GM18508 (cell line): ENCODE data around the gene RPE65.
A peak's percentile ranks its signal among the peaks of the same experiment; 100 is the strongest.
"Not testable (repeated sequence)": the region's sequence is repeated elsewhere in the genome, so short reads cannot be mapped to it uniquely, and the experiment has no call there.

Source experiments
- ATAC-seq: cut with Tn5 transposase; IDR thresholded peaks from one replicate; pipeline ENCODE4 v1.9.1; 2021; ENCODE audit warnings: moderate number of reproducible peaks; ENCODE audit not compliant: insufficient read depth, unreplicated experiment

The RPE65 gene

DNA sequence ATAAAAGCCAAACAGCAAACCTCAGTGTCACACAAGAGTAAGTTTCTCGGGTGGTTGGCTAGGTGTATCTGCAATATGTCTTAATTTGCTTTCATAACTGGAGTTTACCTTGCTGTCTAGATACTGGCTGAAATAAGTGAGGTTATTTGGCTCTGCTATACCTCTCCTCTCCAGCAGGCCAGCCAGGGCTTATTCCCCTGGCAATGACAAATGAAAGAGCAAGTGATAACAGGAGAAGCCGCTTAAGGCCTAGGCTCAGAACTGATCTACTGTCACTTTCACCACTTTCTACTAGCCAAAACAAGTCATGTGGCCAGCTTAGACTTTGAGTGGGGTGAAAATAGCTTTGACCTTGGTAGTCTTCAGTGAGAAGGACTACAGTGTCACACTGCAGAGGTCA is 4.8 kb upstream of the RPE65 start:
- ATAC-seq: no peak

DNA sequence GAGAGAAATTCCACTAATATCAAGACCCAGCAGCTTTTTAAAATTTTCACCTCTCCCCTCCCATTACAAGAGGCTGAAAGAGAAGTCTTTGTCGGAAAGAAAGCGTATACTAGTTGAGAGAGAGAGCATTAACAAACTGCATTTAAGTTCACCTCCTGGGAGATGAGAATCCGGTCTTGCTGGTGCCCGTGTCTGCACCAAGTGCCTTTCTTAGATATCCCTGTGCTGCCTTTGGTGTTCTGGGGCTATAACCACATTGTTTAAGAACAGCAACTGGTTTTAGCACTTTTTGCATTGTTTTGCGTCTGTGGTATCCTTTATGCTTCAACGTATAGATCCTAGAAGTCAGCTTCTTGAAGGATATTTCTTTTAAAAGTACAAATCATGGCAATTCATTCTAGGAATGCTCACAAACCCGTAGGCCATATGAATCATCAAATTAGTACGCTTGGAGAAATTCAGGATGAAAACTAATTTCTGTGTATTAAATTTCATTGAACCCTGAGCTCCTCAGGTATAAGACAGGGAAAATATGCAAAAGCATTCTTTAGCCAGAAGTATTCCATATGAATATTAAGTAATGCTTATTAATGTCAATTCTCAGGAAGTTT is 3.4 kb upstream of the RPE65 start:
- ATAC-seq: no peak

DNA sequence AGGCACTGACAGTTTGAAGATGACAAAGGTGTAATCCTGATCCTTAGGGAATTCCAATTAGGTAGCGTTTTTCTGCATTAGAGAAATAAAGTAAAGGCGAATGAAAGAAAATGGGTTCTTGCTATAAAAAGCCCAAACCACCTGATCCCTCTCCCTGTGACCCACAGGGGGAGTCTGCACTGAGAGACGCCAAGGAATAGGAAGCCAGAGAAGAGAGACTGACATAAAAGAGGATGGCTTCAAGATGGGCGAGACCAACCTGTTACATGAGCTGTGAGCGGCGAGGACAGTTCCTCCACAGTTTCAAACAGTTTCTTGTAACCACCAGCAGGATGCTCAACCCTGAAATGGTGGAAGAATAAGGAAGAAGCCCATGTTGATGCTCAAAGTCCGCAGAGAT is 1.4 kb downstream of the RPE65 start:
- ATAC-seq: no peak

DNA sequence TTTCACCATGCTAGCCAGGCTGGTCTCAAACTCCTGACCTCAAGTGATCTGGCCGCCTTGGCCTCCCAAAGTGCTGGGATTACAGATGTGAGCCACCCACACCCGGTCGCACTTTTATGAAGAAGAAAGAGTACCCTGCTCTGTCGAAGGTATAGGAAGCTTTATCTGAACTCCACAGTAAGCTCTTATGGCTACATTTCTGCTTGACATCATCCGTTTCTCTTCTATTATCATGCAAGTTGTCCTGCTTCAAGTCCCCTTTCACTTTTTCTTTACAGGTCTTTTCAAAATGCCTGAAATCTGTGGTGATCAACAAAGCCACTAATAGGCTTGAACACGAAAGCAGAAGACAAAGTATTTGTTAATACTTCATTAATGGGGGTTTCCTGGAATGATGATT is 4.0 kb downstream of the RPE65 start:
- no peak for ATAC-seq

DNA sequence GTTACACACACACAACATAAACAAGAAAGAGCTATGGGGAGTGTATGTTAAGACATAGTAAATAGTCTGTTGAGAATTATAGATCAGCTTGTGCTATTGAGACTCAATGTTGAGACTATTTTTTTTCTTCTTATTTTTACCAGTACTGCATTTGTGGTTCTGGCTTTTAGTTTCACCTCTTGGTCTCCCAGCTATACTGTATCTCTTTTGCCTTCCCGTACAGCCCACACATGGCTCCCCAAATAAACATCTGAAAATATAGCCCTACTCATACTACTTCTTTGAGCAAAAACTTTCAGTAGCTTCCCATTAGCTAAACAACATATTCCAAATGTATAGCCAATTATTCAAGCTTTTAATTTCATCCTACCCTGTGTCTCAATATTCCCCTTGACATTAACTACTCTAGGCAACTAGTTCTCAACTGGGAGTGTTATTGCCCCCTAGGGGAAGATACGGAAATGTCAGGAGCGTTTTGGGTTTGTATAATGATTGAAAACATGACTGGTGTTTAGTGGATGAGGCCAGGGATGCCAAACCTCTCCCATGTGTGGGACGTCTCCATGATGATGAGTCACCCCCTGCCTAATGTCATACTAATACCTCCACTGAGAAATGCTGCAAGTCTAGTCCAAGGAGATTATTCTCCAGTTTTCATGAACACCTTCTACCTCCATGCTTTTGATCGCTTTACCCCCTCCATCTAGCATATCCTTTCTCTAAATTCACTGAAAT is 6.8 kb downstream of the RPE65 start:
- ATAC-seq: peak; percentile 81

DNA sequence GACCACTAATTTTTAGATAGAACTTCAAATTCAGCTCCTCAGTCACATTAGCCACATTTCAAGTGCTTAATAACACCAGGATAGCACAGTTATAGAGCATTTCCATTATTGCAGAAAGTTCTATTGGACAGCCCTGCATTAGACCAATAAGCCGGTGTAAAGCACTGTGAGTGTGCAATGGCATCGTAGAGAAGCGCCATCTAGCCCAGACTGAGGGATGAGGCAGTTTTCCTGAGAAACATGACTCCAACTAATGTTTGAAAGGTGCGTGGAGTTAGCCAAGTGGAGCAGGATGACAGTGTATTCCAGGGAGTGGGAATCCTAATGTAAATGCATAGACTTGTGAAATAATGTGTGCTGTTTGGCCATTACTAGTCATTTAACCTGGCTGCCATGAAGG is 7.7 kb downstream of the RPE65 start:
- no peak for ATAC-seq

DNA sequence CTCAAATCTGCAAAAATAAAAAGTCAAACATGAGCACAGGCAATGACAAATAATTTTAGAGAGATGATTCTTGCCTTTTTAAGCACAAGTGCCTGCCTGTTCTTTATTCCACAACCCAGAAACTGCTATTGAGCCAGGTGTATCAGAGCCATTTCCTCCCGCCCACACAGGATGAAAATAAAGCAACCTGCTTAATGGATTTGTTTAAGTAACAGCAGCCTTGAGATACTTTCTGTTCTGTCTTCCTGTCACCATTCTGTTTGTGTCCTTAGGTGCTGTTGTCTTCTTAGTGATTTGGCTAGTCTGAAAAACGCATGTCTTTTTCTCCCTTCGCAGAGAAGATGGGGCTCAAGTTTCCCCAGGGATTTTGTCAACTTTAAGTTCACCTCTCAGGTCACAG is 11.4 kb downstream of the RPE65 start:
- ATAC-seq: no peak

DNA sequence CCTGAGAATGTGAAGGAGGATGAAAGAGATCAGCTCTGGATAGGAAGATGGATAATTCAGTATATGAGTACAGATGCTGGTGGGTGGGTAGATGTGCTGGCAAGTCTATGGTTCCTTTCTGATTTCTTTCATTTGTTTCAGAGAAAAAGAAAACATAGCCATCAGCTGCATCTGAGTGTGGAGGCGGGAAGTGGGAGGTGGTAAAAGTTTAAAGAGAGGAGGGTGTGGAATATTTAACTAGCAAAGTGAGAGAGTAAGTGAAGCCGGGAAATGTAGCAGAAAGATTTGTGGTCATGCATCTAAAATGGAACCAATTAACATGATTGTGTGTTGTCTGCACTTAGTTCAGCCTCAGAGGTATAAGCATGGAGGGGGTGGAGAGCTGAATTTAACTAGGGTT is 16.4 kb downstream of the RPE65 start:
- ATAC-seq: no peak

DNA sequence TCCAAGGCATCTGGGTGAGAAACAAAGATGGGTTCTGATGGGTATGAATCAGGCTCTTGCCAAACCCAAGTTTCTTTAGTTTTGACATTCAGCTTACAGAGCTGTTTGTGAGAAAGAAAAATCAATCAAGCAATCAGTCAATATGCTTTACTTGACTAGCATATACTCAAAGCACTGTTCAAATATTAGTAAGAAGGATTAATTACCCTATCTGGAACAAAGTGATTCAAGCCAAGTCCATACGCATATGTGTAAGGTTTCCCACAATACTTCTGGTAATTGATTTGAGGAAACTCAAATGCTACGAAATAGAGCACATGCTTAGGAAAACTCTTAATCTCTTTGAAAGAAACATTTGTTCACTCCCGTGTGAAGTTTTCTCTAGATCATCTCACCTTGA is 18.7 kb downstream of the RPE65 start:
- no peak for ATAC-seq

DNA sequence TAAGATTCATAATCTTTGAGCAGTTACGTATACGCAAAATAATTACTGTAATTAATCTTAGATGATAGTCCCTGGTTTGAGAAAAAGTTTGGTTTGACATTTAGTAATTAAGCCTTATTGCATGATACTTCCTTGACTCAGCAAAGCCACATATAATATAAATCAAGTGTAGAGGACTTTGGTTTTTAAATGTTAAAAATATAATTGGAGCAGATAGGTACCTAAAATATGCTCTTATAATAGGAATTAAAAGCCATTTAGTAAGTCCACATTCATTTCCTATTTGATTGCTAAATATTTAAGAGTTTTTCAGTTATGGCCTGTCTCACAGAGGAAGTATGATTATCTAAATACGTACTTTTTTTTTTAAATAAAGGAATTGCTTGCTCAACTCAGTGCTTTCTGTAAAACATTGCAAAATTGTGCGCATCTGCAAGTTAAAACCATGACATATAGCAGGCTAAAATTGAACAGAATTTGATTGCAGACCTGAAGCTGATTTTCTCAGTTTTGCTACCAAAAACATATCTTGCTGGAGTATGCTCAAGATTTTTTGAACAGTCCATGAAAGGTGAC is 20.4 kb downstream of the RPE65 start:
- no peak for ATAC-seq

DNA sequence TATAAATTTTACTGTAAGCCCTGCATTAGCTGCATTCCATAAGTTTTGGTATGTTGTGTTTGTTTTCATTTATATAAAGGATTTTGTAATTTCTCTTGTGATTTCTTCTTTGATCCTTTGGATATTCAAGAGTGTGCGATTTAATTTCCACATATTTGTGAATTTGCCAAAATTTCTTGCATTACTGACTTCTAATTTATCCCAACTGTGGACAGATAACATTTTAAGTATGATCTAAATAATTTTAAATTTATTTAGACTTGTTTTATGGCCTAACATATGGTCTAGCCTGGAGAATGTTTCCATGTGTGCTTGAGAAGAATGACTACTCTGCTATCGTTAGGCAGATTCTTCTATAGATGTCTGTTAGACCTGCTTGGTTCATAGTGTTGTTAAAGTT is 23.2 kb downstream of the RPE65 start:
- ATAC-seq: no peak

DNA sequence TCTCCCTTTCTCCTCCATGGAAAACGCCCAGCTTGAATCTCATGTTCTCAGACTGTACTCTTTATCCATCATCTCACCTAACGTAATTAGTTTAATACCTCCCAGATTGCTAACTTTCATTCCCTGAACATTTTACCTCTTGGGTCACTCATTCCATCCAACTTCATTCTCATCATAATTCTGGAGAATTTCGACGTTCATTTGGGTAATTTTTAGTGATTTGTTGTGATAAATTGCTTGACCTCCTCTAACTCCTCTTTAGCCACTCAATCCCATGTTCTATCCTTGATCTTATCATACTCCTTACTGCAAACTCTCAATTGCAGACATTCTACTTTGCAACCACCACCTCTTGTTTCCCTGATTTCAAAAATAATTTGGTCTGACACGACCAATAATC is 28.4 kb downstream of the RPE65 start:
- no peak for ATAC-seq

DNA sequence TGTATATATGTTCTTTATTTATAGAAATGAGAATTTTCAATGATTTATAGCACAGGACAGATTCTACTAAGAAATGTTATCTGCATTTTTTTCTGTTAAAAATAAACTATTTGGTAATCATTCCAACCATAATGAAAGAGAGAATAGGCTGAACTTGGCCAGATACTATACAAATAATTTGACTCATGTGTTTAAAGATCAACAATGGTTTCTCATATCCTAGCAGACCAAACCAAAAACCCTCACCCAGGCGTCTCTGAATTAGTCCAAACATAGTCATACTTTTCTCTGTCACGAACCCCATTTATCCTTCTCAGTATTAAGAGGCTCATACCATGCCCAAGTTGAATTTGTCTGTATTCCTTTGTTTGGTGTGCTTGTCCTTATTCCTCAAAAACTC is 40.3 kb downstream of the RPE65 start:
- ATAC-seq: no peak

DNA sequence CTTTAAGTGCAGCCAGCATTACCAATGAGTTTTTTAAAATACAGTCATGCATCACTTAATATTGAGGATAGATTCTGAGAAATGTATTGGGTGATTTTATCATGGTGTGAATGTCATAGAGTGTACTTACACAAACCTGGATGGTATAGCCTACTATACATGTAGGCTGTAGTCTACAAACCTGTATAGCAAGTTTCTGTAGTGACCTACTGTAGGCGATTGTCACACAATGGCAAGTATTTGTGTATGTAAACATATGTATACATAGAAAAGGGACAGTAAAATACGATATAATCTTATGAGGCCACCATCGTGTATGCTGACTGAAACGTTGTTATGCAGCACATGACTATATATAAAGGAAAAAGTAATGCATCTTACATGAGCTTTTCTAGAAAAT is 48.2 kb downstream of the RPE65 start:
- no peak for ATAC-seq

DNA sequence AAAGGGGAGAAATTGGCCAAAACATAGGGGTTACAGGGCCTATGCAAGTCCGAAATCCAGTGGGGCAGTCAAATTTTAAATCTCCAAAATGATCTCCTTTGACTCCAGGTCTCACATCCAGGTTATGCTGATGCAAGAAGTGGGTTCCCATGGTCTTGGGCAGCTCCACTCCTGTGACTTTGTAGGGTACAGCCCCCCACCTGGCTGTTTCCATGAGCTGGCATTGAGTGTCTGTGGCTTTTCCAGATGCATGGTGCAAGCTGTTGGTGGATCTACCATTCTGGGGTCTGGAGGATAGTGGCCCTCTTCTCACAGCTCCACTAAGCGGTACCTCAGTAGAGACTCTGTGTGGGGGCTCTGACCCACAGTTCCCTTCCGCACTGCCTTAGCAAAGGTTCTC is 54.2 kb downstream of the RPE65 start:
- not testable (repeated sequence) for ATAC-seq

DNA sequence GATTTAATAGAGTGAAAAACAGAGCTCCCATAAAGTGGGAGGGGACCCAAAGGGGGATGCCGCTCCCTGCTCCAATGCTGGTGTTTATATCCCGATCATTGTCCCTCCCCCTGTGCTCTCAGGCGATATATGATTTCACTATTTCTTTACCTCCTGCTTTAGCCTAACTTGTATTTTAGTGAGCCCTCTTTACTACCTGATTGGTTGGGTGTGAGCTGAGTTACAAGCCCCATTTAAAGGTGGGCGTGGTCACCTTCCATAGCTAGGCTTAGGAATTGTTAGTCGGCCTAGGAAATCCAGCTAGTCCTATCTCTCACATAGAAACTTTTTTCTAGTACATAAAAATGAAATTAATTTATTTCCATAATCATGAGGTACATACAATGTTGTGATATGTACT is 57.3 kb downstream of the RPE65 start:
- not testable (repeated sequence) for ATAC-seq

DNA sequence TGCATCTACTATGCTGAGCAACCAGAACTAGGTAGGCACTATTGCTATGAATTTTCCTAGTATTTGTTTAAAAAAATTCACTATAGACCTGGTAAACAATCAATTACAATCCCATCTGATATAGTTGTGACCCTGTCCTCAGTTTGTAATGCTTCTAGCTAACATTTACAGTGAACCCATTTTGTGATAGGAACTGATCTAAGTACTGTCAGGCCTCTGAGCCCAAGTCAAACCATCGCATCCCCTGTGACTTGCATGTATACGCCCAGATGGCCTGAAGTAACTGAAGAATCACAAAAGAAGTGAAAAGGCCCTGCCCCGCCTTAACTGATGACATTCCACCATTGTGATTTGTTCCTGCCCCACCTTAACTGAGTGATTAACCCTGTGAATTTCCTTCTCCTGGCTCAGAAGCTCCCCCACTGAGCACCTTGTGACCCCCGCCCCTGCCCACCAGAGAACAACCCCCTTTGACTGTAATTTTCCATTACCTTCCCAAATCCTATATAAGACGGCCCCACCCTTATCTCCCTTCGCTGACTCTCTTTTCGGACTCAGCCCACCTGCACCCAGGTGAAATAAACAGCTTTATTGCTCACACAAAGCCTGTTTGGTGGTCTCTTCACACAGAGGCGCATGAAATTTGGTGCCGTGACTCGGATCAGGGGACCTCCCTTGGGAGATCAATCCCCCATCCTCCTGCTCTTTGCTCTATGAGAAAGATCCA is 63.8 kb downstream of the RPE65 start:
- not testable (repeated sequence) for ATAC-seq

DNA sequence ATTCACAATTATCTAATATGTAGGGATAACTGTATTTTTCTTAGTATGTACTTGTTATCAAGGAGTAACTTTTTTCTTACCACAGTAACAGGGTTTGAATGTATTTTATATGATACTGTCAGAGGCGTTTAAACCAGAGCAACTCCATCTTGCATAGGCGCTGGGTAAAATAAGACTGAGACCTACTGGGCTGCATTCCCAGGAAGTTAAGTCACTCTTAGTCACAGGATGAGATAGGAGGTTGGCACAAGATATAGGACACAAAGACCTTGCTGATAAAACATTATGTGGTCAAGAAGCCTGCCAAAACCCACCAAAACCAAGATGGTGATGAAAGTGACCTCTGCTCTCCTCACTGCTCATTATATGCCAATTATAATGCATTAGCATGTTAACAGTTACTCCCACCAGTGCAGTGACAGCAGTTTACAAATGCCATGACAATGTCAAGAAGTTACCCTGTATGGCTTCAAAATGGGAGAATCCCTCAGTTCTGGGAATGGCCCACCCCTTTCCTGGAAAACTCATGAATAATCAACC is 64.8 kb downstream of the RPE65 start:
- no peak for ATAC-seq

DNA sequence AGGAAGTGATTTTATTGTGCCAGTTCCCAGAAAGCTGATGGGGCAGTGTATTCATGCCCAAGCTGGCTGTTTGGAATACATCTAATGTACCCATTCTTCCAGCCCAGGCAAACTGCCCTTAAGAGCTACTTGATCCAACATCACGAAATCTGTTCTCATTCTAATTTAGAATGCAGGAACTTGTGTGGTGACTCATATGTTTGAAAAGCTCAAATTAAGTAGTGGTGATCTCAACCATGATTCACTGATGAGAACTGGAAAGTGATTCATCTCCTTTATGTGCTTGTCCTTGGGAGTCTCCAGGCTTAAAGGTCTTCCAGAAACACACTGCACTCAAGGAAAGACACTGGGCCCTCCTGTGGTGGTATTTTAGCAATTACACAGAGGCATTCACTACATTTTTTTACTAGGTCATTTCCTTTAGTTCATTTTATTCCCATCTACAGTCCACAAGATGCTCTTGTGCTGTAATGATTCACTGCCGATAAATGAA is 65.4 kb downstream of the RPE65 start:
- no peak for ATAC-seq

DNA sequence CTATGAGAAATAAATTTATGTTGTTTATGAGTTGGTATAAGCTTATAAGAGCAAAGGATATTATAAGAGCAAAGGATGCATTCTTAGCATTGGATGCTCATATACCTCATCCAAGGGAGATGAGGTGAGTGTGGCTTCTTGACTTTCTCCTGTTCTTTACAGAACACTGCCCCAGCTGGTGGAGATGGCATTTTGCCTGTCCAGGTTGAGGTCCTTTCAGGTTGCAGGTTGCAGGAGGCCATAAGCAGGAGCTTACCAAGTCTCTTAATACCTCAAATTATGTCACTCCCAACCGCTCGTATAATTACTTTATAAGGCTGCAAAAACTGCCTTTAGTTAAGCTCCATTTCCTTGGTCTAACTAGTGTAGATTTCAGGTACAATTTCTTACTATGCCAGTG is 66.7 kb downstream of the RPE65 start:
- no peak for ATAC-seq

DNA sequence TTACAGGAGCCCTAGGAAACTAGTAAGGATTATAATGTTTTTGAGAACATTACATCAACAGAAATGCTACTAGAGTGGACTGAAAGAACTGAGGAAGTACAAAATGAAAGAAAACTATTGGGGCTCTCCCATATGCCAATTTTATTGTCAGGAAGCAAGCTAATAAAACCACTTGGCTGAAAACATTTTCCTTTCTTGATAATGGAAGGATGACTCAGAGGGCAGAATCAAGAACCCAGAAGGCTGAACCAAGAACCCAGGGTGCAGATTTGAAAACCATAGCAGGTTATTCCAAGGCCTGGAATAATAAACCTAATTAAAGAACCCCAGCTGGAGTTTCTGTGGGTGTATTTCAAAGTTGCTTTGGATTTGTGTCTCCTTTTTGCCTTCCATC is 70.7 kb downstream of the RPE65 start:
- ATAC-seq: no peak
